ENCODE data around the gene NMUR1. TPM values are rescaled to one million over a fixed set of nuclear protein-coding genes. Genes with fewer than 3 reads are reported as not detected.

The NMUR1 gene
- total RNA-seq, 2 experiments from 2014 or later, result 0.11 to 0.14 TPM

- no peak overlapping the region for H3K4me3 ChIP-seq (ENCODE audit: low read length)
- no peaks in the 10 kb centered on the region for H3K9me3 ChIP-seq (ENCODE audit: control insufficient read depth in 1 of 2, insufficient read depth in 1 of 2, low read length in 2 of 2)
- peaks cover 20% of the 10 kb centered on the region for H3K4me1 ChIP-seq (ENCODE audit: insufficient read depth, low read length)
- no peak for TF ChIP-seq CTCF (IDR thresholded peaks at IDR 0.05)
- no peaks in the 10 kb centered on the region for H3K36me3 ChIP-seq (ENCODE audit: insufficient read depth, low read length)
- DNase-seq (no peak), ATAC-seq (ENCODE audit: poor library complexity) (no peak)
- Mint-ChIP-seq H3K27ac (no peak overlapping the region), H3K4me3 (no peak overlapping the region), H3K4me1 (ENCODE audit: low read depth) (peaks cover 21% of the 10 kb centered on the region), H3K9me3 (no peaks in the 10 kb centered on the region), H3K27me3 (no peaks in the 10 kb centered on the region), H3K36me3 (ENCODE audit: low read depth) (no peaks in the 10 kb centered on the region)
- POLR2A ChIA-PET, result no interaction called here
- CTCF ChIA-PET, result interaction anchor here (1.7 kb wide), 1 partner anchor 36 kb away, joined by 4 read pairs; no protein-coding TSS in a partner anchor
- no peaks in the 10 kb centered on the region for H3K27me3 ChIP-seq (ENCODE audit: control insufficient read depth in 1 of 2, insufficient read depth in 2 of 2, low read length in 2 of 2)
- no peak overlapping the region for H3K27ac ChIP-seq (ENCODE audit: low read depth in 1 of 2, low read length in 2 of 2)
- intact Hi-C loops (cut with DNase I, micrococcal nuclease), result loop anchor here in 1 of 2 experiments (2.0 to 5.0 kb wide), 3 partner anchors 38 to 461 kb away; partner anchors contain the start of gene PSMD1
Observed at GRCh38 chr2:231518771-231519170, 11.5 kb downstream of the NMUR1 start.

GRCh38 chr2:231515603-231516002 lies 14.6 kb downstream of the NMUR1 start:
- no peak overlapping the region for H3K4me3 Mint-ChIP-seq
- intact Hi-C loops (cut with DNase I, micrococcal nuclease), result loop anchor here (2.0 to 5.0 kb wide), 5 partner anchors 33 to 458 kb away; partner anchors contain the start of genes PDE6D (in 1 of the 2) and PSMD1 (in 1 of the 2)
- no peak for ATAC-seq (ENCODE audit: poor library complexity)

GRCh38 chr2:231514951-231515297 lies 15.3 kb downstream of the NMUR1 start:
- Mint-ChIP-seq H3K4me3 (peak overlapping the region; percentile 91), H3K4me1 (ENCODE audit: low read depth) (peaks cover 24% of the 10 kb centered on the region), H3K27me3 (no peaks in the 10 kb centered on the region), H3K36me3 (ENCODE audit: low read depth) (no peaks in the 10 kb centered on the region), H3K27ac (peak overlapping the region; percentile 94), H3K9me3 (no peaks in the 10 kb centered on the region)
- no peaks in the 10 kb centered on the region for H3K9me3 ChIP-seq (ENCODE audit: control insufficient read depth in 1 of 2, insufficient read depth in 1 of 2, low read length in 2 of 2)
- peaks cover 12% of the 10 kb centered on the region for H3K4me1 ChIP-seq (ENCODE audit: insufficient read depth, low read length)
- CTCF ChIA-PET, result interaction anchor here (1.6 to 2.0 kb wide), 3 partner anchors 32 to 86 kb away, joined by 3 to 12 read pairs (median 5); no protein-coding TSS in a partner anchor
- DNase-seq (no peak), ATAC-seq (ENCODE audit: poor library complexity) (no peak)
- peak overlapping the region; percentile 78 for H3K4me3 ChIP-seq (ENCODE audit: low read length)
- H3K27me3 ChIP-seq (ENCODE audit: control insufficient read depth in 1 of 2, insufficient read depth in 2 of 2, low read length in 2 of 2), result no peaks in the 10 kb centered on the region
- no peak for TF ChIP-seq CTCF (IDR thresholded peaks at IDR 0.05)
- H3K36me3 ChIP-seq (ENCODE audit: insufficient read depth, low read length), result no peaks in the 10 kb centered on the region
- POLR2A ChIA-PET, result interaction anchor here (0.9 to 2.4 kb wide), 9 partner anchors 9 to 390 kb away, joined by 3 to 67 read pairs (median 5); partner anchors contain the start of genes HTR2B, NCL and PTMA
- intact Hi-C loops (cut with DNase I, micrococcal nuclease), result loop anchor here (1.0 to 5.0 kb wide), 6 partner anchors 32 to 458 kb away; partner anchors contain the start of genes NCL (in 2 of the 2), PDE6D (in 1 of the 2) and PSMD1 (in 1 of the 2)
- peak overlapping the region; percentile 87 to 93 for H3K27ac ChIP-seq (ENCODE audit: low read depth in 1 of 2, low read length in 2 of 2)

More at GRCh38 chr2:231515603-231516002, 14.6 kb downstream of the NMUR1 start:
- Mint-ChIP-seq H3K27ac (peak overlapping the region; percentile 30), H3K9me3 (no peaks in the 10 kb centered on the region), H3K4me1 (ENCODE audit: low read depth) (peaks cover 24% of the 10 kb centered on the region), H3K36me3 (ENCODE audit: low read depth) (no peaks in the 10 kb centered on the region), H3K27me3 (no peaks in the 10 kb centered on the region)
- H3K27me3 ChIP-seq (ENCODE audit: control insufficient read depth in 1 of 2, insufficient read depth in 2 of 2, low read length in 2 of 2), result no peaks in the 10 kb centered on the region
- POLR2A ChIA-PET, result interaction anchor here (1.4 to 2.4 kb wide), 2 partner anchors 51 to 89 kb away, joined by 4 to 67 read pairs; partner anchors contain the start of gene NCL
- no peak for DNase-seq
- H3K9me3 ChIP-seq (ENCODE audit: control insufficient read depth in 1 of 2, insufficient read depth in 1 of 2, low read length in 2 of 2), result no peaks in the 10 kb centered on the region
- TF ChIP-seq CTCF (IDR thresholded peaks at IDR 0.05), result no peak
- peaks cover 12% of the 10 kb centered on the region for H3K4me1 ChIP-seq (ENCODE audit: insufficient read depth, low read length)
- no peaks in the 10 kb centered on the region for H3K36me3 ChIP-seq (ENCODE audit: insufficient read depth, low read length)
- CTCF ChIA-PET, result interaction anchor here (1.6 kb wide), 1 partner anchor 86 kb away, joined by 3 read pairs; no protein-coding TSS in a partner anchor
- H3K4me3 ChIP-seq (ENCODE audit: low read length), result no peak overlapping the region
- no peak overlapping the region for H3K27ac ChIP-seq (ENCODE audit: low read depth in 1 of 2, low read length in 2 of 2)
